RKO (cell line): ENCODE measurements around the gene DENND1C.
"Not testable (repeated sequence)": the region's sequence is repeated elsewhere in the genome, so short reads cannot be mapped to it uniquely, and the experiment has no call there.

Source experiments
- DNase-seq: peaks from one replicate; pipeline ENCODE4 v3.0.0-alpha.2; 2016; ENCODE audit warnings: low spot score

Gene DENND1C

DNA sequence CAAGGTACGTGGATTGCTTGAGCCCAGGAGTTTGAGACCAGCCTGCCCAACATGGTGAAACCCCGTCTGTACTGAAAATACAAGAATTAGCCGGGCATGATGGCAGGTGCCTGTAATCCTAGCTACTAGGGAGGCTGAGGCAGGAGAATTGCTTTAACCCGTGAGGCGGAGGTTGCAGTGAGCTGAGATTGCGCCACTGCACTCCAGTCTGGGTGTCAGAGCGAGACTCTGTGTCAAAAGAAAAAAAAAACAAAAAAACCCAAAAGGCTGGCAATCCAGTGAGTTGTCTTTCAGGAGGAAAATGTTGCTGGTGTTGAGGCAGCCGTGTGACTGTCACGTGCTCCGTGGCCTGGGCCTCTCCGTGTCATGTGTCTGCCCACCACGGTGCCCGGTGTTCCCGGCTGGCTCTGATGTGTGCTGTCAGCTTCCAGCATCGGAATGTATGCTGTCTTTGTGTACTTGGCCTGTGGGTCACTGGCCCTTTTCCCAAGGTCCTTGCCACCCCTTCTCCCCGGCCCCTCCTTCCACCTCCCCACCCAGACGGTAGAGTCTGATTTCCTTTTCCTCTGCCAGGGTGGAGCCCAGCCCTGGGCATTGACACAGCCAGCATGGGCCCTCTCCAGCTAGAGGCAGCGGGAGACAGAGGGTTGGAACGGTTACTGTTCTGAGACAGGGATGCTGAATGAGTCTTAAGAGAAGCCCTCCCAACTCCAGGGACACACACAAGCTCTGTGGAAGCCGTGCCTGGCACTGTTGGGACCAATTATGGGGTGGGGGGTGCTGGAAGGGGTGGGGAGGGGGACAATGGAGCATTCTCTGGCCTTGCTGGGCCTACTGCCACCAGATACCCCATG, 27.8 kb upstream of the DENND1C start:
- DNase-seq: no peak

DNA sequence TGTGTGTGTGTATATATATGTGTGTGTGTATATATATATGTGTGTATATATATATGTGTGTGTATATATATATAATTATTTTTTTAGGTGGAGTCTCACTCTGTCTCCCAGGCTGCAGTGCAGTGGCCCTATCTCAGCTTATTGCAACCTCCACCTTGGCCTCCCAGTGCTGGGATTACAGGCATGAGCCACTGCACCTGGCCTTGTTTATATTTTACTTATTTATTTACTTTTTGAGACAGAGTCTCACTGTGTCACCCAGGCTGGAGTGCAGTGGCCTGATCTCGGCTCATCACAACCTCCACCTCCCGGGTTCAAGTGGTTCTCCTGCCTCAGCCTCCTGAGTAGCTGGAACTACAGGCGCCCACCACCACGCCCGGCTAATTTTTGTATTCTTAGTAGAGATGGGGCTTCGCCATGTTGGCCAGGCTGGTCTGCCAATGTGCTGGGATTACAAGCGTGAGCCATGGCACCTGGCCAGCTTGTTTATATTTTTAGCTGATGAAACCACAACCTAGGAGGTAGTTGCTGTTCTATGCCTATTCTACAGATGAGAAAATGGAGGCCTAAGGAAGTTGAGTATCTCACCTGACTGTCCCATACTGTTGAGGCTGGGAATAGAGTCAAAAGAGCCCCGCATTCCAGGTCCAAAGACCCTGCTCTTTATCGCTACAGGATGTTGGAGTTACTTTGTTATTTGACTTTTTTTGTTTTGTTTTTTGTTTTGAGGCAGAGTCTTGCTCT, 26.6 kb upstream of the DENND1C start:
- not testable (repeated sequence) for DNase-seq

DNA sequence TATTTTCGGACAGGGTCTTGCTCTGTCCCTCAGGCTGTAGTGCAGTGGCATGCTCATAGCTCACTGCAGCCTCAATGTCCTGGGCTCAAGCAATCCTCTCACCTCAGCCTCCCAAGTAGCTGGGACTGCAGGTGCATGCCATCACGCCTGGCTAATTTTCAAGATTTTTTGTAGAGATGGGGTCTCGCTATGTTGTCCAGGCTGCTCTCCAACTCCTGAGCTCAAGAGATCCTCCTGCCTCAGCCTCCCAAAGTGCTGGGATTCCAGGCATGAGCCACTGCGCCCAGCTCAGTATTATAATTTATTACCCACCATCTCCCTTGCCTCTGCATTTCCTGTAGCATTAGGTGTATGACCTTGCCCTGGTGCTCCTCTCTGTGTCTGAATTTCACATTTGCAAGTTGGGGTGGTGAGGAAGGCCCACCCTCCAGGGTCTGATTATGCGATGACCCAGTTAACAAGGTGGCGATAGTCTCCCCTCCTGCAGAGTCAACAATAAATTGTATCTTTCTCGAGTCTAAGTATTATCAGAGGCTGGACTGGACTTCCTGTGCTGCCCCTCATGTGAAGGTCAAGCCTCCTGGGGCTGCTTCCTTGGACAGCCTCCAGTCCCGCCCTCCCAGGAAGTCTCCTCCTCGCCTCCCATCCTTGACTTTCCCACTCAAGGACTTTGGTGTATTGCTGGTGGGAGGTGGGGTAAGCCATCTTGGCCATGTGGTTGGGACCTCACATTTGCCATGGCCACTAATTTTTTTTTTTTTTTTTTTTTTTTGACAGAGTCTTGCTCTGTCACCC, 22.0 kb upstream of the DENND1C start:
- no peak for DNase-seq

DNA sequence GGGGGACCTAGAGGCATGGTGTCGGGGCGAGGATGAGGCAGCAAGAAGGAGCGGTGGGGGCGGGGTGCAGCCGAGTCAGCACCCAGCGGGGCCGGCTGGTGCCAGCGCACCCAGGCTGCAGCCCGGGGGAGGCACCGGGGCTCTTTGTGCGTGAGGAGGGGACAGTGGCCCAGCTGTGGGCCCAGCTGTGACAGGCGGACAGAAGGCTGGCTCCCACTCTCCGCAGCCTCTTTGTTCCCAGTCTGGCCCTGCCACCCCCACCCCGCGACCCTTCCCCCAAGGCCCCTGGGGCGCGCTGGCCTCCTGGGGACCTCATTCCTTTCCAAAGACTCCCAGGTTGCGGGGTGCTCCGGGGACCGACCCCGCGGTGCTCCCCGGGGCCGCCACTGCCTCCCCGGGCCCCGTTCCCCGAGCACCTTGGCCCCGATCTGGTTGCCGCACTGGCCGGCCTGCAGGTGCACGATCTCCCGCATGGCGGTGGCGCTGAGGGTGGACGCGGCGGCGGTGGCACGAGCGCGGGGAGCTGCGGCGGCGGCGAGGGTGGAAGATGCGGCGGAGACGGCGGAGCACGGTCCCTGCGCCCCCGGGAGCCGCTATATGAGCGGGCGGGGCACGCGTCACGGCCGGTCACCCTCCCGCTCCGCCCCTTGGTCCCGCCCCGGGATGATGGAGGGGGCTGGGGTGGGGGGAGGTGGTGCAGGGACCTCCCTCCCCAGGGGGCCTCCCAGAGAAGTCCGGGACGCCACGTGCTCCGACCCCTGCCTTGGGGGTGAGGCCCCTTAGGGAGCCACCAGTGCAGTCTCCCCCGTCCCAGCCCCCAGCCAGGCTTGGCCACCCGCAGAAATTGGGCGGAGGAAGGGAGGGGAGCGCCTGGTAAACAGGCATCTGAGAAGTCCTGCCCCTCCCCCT, 20.4 kb upstream of the DENND1C start, which contains the start of gene TUBB4A:
Gene TUBB4A, minus strand, starts transcription at position 570 of the 909 bp plus-strand sequence. Its CDS starts 97 bp downstream, at position 473.
- DNase-seq: no peak

DNA sequence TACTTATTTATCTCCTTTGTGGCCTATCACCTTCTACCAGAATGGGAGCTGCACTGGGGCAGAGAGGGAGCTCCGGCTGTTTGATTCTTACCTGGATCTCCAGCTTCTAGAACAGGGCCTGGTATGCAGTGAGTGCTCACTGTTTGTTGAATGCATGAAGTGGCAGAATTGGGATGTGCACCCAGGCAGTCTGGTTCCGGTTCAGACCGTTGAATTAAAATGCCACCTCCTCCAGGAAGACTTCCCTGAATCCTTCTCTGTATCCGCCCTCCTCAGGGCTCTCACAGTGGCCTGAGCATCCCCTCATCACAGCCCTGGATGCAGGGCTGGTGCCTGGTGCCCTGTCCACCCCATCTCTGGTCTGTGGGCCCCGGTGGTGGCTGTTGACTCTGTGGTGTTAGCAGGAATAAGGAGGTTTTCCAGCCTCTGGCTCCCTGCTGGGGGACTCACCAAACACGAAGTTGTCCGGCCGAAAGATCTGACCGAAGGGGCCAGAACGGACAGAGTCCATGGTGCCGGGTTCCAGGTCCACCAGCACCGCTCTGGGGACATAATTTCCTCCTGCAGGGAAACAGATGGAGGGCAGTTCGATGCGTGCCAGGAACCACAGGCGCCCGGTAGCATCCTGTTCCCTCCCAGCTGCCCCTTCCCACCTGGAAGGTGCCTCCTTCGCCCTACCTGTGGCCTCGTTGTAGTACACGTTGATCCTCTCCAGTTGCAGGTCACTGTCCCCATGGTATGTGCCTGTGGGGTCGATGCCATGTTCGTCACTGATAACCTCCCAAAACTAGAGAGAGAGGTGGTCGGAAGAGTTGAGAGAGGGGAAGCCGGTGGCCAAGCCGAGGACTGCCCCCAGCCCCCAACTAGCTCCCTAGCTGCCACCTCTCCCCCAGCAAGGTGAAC, 19.5 kb upstream of the DENND1C start:
- no peak for DNase-seq

DNA sequence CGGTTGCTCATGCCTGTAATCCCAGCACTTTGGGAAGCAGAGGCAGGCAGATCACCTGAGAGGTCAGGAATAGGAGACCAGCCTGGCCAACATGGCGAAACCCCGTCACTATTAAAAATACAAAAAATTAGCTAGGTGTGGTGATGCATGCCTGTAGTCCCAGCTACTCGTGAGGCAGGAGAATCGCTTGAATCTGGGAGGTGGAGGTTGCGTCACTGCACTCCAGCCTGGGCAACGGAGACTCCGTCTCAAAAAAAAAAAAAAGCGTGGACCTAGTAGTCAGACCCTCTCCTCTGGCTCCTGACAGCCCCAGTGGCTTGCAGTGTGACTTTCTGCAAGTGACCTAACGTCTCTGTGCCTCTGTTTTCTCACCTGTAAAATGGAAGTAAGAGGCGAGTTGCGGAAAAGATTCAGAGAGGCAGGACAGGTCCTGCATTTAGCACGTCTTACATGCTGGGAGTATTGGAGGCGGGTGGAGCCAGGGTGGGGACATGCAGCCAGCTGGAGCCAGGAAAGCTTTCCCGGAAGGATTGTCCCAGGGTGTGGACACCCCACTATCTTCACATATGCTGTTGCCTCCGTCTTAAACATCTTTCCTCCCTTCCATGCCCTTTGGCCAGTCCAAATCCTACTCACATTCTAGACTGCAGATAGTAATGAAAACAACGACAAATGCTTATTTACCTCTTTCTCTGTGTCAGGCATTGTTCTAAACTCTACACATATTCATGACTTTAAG, 17.6 kb upstream of the DENND1C start:
- no peak for DNase-seq

DNA sequence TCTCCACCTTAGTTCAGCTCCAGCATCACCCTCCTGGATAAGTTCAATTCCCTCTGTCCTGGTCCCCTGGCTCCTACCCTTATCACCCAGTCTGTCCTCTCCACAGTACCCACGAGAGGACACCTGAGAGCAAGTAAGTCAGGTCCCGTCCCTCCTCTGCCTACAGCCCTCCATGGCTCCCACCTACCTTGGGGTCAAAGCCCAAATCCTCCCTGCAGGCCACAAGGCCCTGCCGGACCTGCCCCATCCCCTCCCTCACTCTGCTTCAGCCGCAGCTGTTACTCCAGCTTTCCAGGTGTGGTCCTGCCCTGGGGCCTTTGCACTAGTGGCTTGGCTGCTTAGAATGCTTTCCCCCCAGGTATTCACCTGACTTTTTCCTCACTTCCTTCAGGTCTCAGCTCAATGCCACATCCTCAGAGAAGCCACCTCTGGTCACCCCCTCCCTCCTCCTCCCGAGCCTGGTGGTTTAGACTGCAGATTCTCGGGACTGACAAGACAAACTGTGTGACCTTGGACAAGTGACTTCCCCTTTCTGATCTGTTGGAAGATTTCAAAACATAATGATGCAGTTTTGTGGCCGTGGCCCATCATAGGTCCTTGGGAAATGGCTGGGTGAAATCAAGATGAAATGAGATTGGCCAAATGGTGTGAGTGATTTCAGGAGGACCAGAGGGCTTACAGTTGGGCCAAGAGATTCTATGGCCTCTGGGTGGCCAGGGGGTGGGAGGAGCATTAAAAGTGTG, 16.9 kb upstream of the DENND1C start:
- DNase-seq: no peak

DNA sequence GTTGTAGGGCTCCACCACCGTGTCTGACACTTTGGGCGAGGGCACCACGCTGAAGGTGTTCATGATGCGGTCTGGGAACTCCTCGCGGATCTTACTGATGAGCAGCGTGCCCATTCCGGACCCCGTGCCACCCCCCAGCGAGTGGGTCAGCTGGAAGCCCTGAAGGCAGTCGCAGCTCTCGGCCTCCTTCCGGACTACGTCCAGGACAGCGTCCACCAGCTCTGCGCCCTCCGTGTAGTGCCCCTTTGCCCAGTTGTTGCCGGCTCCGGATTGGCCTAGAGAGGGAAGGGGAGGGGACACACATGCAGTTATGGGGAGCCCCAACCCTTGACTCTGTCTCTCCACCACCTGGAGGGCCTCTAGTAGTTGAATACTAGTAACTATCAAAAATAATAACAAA, 14.4 kb upstream of the DENND1C start:
- DNase-seq: no peak

DNA sequence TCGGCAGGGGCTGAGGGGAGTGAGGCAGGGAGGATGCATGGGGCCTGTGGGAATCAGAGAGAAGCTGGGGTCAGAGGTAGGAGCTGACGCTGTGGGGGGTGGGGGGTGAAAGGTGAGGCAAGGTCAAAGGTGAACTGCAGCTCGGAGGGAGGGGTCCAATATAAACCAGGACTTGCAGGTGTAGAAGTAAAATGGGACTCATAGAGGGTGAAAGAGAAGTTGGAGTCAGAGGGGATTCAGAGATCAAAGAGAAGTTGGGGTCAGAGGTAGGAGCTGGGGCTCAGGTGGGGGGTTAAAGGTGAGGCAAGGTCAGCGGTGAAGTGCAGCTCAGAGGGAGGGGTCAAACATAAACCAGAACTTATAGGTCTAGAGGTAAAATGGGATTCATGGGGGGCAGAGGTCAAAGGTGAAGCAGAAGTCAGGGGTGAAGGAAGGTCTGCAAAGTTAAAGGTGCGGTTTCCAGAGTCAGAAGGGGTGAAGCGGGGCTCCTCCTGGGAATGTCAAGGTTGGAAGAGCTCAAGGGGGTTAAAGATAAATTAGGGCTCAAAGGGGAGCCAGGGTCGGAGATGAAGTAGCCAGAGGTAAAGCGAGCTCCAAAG, 12.9 kb upstream of the DENND1C start:
- DNase-seq: no peak

DNA sequence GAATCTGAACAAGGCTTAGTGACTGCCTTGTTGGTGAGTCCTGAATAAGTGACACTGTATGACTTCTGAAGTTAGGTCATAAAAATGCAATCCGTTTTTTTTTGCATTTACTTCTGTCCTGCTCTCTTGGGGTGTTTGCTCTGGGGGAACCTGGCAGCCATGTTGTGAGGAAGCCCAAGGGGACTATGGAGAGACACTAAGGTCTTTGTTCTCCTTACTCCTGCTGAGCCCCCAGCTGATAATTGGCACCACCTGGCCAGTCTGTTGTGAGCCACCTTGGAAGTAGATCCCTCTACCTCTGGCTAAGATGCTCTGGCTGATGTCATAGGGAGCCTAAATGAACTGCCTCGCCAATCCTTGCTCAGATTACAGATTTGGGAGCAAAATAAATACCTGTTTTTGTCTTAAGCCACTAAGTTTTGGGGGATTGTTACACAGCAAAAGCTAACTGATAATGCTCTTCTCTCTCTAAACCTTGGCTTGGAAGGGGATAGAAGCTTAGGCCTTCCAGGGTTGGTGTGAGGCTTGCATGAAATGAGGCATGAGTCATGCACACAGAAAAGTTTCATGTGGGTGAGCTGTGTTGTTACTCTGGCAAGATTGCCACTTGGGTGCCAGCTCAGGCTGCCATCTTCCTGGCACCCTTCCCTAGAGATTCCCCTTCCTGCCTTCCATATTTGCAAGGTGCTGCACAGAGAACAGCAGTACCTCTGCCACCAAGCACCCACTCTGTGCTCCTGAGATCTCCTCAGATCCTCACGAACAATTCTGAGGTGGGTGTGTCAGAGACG, 10.4 kb upstream of the DENND1C start:
- no peak for DNase-seq

DNA sequence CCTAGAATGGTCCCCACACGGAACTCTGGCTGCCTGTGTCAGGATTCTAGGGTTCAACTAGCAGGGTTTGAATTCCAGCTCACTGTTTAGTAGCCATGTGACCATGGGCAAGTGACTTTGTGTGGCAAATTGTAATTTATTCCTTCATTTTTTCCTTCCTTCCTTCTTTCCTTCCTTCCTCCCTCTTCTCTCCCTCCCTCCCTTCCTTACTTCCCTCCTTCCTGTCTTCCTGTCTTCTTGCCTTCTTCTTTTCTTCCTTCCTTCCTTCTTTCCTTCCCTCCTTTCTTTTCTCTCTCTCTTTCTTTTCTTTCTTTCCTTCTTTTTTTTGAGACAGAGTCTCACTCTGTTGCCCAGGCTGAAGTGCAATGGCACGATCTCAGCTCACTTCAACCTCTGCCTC, 8.5 kb upstream of the DENND1C start:
- no peak for DNase-seq

DNA sequence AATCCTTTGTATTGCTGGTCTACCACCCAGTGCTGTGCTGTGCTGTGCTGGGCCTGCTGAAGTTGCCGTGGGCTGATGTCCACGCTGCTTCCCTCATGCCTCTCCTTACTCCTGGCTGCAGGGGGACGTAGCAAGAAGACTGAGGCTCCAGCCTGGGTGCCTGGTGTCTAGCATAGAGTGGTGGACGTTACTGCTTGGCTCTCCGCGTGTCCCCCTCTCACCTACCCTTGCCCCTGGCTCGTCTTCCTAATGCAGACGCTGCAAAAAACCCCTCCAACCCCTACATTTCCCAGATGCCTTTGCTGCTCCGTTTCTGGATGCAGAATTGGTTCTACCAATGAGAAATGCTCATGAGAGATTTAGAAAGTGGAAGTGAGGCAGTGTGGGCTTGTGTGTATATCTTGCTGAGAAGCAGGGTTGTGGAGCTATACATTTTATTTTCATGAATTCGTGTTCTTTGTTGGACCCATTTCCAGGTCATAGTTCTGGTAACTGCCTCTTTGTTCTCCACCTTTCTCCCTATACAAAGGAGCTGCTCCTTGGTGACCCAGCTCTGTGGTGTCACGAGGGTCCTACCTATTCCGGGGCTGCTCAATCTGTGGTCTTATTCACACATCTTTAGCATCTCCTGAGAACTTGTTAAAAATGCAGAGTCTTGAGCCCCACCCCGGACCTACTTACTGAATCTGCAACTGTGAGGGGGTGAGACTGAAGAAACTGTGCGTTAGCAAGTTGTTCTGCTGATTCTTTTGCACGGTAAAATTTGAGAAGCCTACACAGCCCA, 7.9 kb upstream of the DENND1C start:
- no peak for DNase-seq

DNA sequence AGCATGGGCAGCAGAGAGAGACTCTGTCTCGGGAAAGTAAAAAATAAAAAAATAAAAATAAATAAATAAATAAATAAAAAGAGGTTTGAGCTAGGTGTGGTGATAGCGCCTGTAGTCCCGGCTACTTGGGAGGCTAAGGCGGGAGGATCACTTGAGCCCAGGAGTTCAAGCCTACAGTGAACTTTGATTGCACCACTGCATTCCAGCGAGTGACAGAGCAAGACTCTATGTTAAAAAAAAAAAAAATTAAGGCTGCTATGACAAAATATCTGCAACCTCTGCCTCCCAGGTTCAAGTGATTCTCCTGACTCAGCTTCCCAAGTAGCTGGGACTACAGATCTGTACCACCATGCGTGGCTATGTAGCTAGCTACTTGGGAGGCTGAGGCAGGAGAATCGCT, 3.2 kb upstream of the DENND1C start:
- no peak for DNase-seq

DNA sequence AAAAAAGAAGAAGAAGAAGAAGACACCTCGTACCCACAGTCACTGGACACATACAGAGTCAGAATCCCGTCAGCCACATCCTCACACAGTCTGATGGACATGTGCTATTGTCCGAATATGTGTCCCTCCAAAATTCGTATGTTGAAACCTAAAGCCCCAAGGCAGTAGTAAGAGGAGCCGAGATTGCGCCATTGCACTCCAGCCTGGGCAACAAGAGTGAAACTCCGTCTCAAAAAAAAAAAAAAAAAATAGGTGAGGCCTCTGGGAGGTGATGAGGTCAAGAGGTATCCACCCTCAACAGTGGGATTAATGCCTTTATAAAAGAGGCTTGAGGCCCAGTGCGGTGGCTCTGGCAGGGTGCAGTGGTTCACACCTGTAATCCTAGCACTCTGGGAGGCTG, 2.6 kb upstream of the DENND1C start:
- DNase-seq: no peak

DNA sequence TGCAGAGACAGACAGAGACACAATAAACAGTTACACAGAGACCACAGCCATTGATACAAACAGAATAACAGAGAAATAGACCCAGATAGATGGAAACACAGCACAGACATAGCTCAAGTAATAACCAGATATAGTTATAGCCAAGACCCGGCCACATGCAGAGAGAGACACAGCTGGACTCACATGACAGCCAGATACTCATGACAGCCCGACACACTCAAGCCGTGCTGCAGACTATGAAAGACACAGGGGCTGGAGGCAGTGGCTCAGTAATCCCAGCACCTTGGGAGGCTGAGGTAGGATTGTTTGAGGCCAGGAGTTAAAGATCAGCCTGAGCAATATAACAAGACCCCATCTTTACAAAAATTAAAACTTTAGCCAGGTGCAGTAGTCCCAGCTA, 1.6 kb upstream of the DENND1C start:
- DNase-seq: no peak

DNA sequence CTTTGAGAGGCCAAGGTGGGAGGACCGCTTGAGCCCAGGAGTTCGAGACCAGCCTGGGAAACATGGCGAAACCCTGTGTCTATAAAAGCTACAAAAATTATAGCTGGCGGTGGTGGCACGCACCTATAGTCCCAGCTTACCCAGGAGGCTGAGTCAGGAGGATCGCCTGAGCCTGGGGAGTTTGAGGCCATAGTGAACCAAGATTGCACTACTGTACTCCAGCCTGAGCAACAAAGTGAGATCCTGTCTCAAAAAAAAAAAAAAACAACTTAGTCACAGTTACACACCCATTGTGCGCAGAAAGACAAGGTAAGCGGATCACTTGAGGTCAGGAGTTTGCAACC, 728 bp upstream of the DENND1C start:
- no peak for DNase-seq

DNA sequence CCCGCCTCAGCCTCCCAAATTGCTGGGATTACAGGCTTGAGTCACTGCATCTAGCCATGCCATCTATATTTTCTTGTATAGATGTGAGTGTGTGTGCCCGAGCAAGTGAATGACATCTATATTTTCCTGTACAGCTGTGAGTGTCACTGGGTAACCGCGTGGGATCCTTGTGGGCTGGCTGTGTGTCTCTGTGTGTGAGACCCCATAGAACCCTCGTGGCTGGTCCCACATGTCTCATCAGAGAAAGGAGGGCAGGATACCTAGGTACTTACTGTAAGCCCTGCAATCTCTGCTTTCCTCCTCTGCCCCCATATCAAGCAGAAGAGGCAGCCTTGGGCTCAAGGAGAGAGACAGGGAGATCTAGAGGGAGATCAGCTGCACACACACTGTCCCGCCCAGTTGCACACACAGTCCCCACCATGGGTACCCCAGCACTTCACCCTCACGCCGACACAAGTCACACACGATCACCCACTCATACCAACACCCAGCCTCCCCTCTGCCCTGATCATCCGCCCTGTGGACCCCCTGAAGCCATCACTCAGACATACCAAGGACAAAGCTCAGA, 655 bp downstream of the DENND1C start:
- no peak for DNase-seq
